HL-60 (cell line): Measurements from ENCODE around the gene SYNGR3.

ENCODE experiments used
- DNase-seq, 2 experiments: peaks; one replicate each; pipeline ENCODE4 v3.0.0-alpha.2; 2010 to 2020; ENCODE audit warnings: low read depth in 1 of 2, low spot score in 1 of 2
- H3K27ac ChIP-seq: fragments of 250-450 bp; sonication (Bioruptor Pico); replicated peaks from 2 replicates; pipeline ENCODE4 v1.5.1; 2020; ENCODE audit warnings: mild to moderate bottlenecking, moderate library complexity
- H3K27me3 ChIP-seq: fragments of 250-450 bp; sonication (Bioruptor Pico); 2 replicates; pipeline ENCODE4 v1.5.1; 2021; ENCODE audit warnings: mild to moderate bottlenecking, moderate library complexity; ENCODE audit not compliant: insufficient read depth, poor library complexity, severe bottlenecking
- H3K4me3 ChIP-seq: replicated peaks from 2 replicates; pipeline ENCODE4 v1.5.1; 2011; ENCODE audit warnings: mild to moderate bottlenecking, control low read depth, low read length; ENCODE audit not compliant: insufficient read depth
- CTCF ChIP-seq: IDR thresholded peaks from one replicate; pipeline ENCODE4 v1.5.1; 2011; ENCODE audit warnings: low read length, control low read depth, inconsistent platforms; ENCODE audit not compliant: insufficient read depth
- GABPA ChIP-seq: IDR thresholded peaks from 2 replicates; pipeline ENCODE4 v1.6.1; 2012; ENCODE audit warnings: low read depth
- POLR2AphosphoS5 ChIP-seq: IDR thresholded peaks from 2 replicates; pipeline ENCODE4 v1.6.1; 2012; ENCODE audit warnings: low read depth
- SPI1 ChIP-seq: IDR thresholded peaks from 2 replicates; pipeline ENCODE4 v1.6.1; 2012; ENCODE audit warnings: low read depth, mild to moderate bottlenecking, borderline replicate concordance
- TF ChIP-seq, protein P1 (sequence below): IDR thresholded peaks from 2 replicates; pipeline ENCODE4 v1.6.1; 2012; ENCODE audit warnings: low read depth; ENCODE audit not compliant: insufficient replicate concordance

SYNGR3 gene

GRCh38 chr16:1998360-1998835 lies 8.6 kb downstream of the SYNGR3 start:
- H3K4me3 ChIP-seq, result no peak overlapping the region
- no peak for DNase-seq
- H3K27me3 ChIP-seq, result no peaks in the 10 kb centered on the region
- TF ChIP-seq, protein P1, sequence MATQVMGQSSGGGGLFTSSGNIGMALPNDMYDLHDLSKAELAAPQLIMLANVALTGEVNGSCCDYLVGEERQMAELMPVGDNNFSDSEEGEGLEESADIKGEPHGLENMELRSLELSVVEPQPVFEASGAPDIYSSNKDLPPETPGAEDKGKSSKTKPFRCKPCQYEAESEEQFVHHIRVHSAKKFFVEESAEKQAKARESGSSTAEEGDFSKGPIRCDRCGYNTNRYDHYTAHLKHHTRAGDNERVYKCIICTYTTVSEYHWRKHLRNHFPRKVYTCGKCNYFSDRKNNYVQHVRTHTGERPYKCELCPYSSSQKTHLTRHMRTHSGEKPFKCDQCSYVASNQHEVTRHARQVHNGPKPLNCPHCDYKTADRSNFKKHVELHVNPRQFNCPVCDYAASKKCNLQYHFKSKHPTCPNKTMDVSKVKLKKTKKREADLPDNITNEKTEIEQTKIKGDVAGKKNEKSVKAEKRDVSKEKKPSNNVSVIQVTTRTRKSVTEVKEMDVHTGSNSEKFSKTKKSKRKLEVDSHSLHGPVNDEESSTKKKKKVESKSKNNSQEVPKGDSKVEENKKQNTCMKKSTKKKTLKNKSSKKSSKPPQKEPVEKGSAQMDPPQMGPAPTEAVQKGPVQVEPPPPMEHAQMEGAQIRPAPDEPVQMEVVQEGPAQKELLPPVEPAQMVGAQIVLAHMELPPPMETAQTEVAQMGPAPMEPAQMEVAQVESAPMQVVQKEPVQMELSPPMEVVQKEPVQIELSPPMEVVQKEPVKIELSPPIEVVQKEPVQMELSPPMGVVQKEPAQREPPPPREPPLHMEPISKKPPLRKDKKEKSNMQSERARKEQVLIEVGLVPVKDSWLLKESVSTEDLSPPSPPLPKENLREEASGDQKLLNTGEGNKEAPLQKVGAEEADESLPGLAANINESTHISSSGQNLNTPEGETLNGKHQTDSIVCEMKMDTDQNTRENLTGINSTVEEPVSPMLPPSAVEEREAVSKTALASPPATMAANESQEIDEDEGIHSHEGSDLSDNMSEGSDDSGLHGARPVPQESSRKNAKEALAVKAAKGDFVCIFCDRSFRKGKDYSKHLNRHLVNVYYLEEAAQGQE, result no peak
- TF ChIP-seq SPI1, result no peak
- TF ChIP-seq POLR2AphosphoS5, result no peak
- TF ChIP-seq GABPA, result no peak
- TF ChIP-seq CTCF, result no peak
- no peak overlapping the region for H3K27ac ChIP-seq

- DNase-seq, result no peak
- Histone ChIP-seq H3K27me3 (no peaks in the 10 kb centered on the region), H3K27ac (no peak overlapping the region), H3K4me3 (no peak overlapping the region)
- TF ChIP-seq, protein P1, result no peak
- TF ChIP-seq GABPA (no peak), CTCF (no peak), SPI1 (no peak), POLR2AphosphoS5 (no peak)
Measured at GRCh38 chr16:1998852-1999801, 9.4 kb downstream of the SYNGR3 start.

DNA sequence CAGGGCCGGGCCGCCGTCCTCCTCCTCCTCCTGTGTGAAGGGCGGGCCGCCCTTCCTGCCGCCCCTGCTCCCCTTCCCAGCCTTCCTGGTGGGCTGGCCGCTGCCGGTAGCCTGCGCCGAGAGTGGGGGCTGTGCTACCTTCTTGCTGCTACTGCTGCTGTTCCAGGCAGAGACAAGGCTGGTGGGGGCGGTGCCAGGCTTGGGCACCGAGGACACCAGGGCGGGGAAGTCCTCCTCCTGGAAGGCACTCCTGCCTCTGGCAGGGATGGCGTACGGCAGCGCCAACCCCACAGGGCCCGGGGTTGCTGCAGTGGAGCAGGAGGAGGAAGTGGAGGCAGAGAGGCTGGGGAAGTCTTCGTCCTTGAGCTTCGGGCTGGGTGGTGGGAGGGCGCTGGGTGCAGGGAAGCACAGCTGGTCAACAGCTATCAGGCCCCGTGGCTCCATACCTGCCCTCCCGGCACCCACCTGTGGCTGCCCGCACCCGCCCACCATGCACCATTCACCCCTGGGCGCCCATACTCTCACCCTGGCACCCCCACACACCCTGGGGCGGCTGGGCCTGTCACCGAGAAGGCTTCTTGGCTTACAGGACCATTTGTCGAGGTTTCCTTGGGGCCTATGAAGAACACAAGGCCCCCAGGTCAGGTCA lies 10.2 kb downstream of the SYNGR3 start:
- Histone ChIP-seq H3K4me3 (no peak overlapping the region), H3K27me3 (no peaks in the 10 kb centered on the region), H3K27ac (no peak overlapping the region)
- no peak for DNase-seq
- TF ChIP-seq SPI1 (no peak), POLR2AphosphoS5 (no peak)
- TF ChIP-seq, protein P1, result no peak
